ENCODE data around the gene IDUA.

The IDUA gene

DNA sequence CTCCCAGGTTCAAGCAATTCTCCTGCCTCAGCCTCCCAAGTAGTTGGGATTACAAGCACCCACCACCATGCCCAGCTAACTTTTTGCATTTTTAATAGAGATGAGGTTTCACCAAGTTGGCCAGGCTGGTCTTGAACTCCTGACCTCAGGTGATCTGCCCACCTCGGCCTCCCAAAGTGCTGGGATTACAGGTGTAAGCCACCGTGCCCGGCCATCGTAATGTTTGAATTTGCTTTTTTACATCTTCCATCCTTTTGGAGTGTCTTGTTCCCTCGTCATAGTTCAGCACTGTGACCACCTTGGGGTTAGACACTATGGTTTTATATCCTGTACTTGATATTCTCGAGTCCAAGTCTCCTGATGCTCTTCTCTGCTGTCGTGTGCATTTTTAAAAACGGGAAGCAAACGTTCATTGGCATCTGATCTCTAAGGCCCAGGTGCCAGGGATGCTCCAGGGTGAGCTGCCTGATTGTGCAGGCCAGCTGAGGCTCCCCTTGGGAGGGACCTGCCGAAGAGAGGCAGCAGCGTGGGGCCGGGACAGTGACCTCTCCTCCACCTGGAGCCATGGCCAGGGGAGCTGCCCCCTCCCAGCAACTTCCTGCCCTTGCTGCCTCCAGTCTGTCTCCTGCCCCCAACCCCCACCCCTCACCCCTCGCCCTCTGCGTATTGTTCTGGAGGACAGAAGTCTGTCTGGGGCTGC, 30.2 kb upstream of the IDUA start:
- DNase-seq, result no peak

DNA sequence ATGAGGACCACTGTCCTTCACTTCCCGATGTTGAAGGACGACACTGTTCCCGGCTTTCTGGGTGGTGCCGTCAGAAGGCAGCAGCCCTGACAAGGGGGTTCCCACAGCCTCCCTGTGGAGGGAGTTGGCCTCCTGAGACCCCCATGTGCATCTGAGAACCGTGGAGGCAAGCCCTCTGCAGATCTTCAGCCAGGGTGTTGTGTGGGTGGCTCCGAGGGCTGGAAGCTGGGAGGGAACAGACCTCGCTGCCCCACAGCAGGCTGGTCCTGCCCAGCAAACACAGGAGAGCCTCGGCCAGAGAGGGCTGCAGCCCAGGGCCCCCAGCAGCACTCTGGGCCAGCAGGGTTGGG, 29.6 kb upstream of the IDUA start:
- no peak for DNase-seq

GRCh38 chr4:957581-958313, 29.1 kb upstream of the IDUA start:
- no peak for DNase-seq

DNA sequence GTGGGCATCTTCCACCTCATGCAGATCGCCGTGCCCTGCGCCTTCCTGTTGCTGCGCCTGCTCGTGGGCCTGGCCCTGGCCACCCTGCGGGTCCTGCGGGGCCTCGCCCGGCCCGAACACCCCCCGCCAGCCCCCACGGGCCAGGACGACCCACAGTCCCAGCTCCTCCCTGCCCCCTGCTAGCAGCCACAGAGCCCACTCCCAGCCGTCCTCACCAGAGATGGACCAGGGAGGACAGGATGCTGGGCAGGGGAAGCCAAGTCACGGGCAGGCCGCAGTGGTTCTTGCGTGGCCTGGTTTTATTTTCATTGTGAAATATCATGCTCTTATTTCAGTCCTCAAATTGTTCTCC, 28.6 kb upstream of the IDUA start:
- DNase-seq, result no peak

DNA sequence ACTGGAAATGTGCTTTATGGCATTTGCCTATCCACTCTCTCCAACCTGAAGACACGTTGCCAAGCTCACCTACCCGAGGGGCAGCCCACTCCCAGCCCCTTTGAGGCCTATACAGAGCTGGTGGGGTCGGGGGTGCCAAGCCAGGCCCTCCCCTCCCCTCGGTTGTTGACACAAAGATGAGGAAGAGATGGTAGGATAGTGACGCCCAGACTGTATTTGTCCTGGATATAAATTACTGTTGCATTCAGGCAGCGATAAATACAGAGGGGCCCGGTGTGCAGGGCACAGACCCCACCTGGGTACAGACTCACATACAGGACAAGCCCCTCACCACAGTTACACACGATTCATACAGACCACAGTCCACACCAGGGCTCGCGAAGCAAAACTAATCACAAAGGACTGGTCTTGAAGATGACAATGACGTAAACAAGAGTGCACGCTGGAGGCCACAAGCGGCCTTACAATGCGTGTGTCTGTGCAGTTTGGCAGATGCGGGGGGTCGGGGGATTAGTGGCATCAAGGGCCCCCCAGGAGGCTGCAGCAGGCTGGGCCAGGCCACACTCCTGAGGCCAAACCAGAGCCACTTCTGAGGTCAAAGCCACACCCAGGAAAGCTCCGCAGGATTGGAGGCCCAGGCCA, 28.0 kb upstream of the IDUA start:
- DNase-seq, result no peak

DNA sequence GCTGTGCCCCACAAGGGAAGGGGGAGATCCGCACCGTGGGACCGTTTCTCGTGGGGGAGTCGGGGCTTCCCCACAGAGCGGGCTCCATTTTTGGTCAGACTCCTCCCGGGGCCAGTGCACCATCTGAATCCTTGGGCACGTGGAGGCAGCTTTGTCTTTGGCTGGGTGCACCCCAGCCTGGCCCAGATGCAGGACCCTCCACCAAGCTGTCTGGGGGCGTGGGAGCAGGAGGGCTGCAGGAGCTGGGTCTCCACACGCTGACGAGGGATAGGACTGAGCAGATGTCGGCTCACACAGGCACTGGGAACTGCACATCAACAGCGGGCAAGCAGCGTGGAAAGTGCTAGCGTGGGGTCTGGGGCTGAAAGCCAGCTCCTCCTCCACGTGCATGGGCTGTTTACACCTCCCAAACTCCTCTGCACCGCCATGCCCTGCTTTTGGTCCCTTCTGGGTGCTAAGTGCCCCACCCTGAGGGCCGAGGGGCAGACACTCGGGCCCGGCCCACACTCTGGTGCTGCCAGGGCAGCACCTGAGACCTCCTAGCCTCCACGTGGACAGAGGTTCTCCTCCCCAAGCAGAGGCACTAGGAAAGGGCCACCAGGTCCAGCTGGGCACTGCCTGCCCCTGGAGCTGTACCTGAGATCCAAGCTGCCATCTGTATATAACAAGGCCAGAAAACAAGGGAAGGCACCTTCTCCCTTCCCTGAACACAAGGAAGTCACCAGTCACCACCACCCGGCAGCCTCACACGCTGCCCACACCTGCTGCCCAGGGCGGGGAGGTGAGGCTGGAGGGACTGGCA, 27.3 kb upstream of the IDUA start:
- no peak for DNase-seq

GRCh38 chr4:960140-960635, 26.7 kb upstream of the IDUA start:
- no peak for DNase-seq

- DNase-seq, result no peak
Measured at GRCh38 chr4:960636-961350, 26.1 kb upstream of the IDUA start.

- no peak for DNase-seq
Measured at GRCh38 chr4:961351-962230, 25.3 kb upstream of the IDUA start.

DNA sequence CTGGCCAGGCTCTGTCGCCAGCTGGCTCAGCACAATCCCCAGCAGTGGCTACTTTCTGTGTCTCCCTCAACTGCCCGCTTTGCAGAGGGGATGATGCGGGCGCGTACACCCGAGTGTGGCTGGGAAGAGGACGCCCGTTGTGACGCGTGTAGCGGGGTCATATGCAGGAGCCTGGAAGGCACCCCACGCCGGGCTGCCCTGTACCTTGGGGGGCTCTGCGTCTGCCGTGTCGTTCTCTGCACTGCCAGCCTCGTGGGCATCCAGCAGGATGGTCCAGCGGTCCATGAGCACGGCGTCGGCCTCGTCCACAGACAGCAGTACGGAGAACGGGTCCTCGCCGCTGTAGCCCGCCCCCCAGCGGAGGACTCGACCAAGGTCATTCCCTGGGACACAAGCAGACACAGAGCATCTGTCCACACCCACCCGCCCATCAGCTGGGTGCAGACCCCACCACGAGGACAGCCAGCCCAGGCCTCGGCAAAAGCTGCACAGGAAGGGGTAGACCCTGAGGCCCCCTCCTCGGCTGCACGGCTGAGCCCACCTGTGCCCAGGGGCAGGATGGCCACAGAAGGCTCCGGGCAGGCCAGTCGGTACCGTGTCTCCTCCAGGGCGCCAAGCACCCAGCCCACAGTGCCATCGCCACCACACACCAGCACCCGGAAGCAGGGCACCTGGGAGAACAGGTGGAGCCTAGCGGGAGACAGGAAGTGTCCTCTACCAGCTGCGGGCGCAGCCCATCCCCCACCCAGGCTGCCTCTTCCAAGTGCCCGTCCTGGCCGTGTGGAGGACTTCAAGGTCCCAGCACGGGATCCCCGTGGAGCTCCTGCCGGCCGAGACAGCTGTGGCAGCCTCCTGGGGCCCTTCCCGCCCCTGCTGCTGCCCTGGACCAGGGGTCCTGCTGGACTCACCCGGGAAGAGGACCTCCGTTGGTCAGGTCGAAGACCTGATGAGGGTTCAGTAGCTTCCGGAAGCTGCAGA, 24.3 kb upstream of the IDUA start:
- DNase-seq, result no peak

- no peak for DNase-seq
Measured at GRCh38 chr4:963276-964225, 23.3 kb upstream of the IDUA start.

- no peak for DNase-seq
Measured at GRCh38 chr4:964346-965025, 22.4 kb upstream of the IDUA start.

DNA sequence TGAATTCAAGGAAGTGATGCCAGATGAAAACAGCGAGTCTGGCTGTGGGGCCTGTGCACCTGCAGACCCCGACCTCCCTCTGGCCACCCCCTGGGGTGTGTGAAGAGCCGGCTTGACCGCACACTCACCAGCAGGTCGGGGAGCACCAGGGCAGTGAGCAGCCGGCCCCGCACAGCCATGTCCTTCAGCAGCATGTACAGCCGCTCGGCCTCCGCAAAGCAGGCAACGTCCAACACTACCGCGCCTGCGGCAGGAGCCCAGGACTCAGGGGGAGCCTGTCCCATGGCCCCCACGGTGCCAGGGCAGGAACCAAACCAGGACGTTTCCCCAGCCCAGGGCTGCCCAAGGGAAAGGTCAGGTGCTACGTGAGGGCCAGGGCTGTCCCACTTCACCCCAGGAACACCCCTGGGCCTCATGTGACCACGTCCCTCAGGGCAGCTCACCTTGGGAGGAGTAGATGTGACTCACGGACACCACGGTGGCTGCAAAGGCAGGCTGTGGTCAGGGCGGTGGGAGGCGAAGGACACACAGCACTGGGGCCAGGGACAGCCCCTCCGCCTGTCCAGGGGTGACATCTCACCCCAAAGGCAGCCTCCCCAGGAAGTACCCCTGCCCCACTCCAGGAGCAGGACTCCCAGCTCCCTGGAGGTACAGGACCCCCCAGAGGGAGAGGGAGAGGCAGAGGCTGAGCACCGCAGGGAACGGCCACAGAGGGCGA, 21.6 kb upstream of the IDUA start:
- DNase-seq, result no peak

- no peak for DNase-seq
Measured at GRCh38 chr4:965766-966134, 21.1 kb upstream of the IDUA start.

DNA sequence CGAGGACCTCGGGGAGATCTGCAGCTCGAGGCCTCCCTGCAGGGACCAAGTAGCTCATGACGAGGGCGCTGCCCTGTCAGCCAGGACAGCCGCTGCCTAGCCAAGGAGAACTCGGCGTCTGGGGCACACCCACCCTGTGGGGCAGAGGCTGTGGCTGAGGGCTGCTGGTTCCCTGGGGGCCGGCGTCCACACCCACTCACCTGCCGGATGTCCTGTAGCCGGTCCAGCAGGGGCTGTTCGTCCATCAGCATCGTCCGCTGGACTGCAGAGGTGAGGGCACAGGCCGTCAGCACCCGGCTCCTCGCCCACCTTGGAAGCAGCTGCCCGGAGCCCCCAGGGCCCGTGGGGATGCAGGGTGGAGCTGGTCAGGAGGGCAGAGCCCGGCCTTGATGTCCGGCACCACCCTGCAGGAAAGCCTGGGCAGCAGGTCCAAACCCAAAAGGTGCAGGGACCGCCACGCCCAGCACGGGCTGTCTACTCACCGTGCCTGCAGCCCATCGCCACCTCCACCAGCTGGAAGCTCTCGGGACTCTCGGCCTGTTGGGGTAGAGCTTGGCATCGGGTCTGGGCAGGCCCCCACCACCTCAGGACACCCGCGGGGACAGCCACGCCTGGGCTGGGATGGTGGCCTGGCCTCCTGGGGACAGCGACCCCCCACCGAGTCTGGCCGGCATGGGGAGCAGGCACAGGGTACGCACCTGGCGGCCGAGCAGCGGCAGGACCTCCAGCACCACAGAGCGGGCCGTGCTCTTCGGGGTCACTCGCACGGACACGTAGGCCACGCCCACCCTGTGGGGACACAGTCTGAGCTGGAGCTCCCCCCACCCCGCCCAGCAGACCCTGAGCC, 20.4 kb upstream of the IDUA start:
- DNase-seq, result no peak

- DNase-seq, result no peak
Measured at GRCh38 chr4:967113-968104, 19.4 kb upstream of the IDUA start.

All from CD4-positive, alpha-beta T cell treated with Interleukin-1 beta for 1 hour (primary cell).